Keratinocyte (primary cell): ENCODE results near the gene STX8. TPM values are rescaled to one million over a fixed set of nuclear protein-coding genes. Genes with fewer than 3 reads are reported as not detected.

Source experiments
- DNase-seq: peaks from one replicate; pipeline ENCODE4 v3.0.0-alpha.2; 2011; ENCODE audit warnings: low read depth, missing footprints, low spot score
- FAIRE-seq: peaks from 2 replicates; lab custom pipeline; 2011; peaks lifted over from hg19 to GRCh38; lab: Jason Lieb, UNC
- H2AFZ ChIP-seq: 2 replicates; pipeline ENCODE4 v1.6.0; 2012; ENCODE audit warnings: low read length, control low read depth, inconsistent platforms; ENCODE audit not compliant: control insufficient read depth
- H3K27ac ChIP-seq: 2 replicates; pipeline ENCODE4 v1.5.1; 2011; ENCODE audit warnings: low read length; ENCODE audit not compliant: control insufficient read depth, insufficient read depth
- H3K27me3 ChIP-seq: 3 replicates; pipeline ENCODE4 v1.6.0; 2011; ENCODE audit warnings: low read length; ENCODE audit not compliant: control insufficient read depth, insufficient read depth; ENCODE audit errors: extremely low read depth
- H3K36me3 ChIP-seq, 2 experiments: 2 replicates in 1 of 2; 3 replicates in 1 of 2; pipeline ENCODE4 v1.5.1; 2011; ENCODE audit warnings: low read length in 2 of 2, mild to moderate bottlenecking in 1 of 2; ENCODE audit not compliant: control insufficient read depth in 2 of 2, insufficient read depth in 2 of 2; ENCODE audit errors: extremely low read depth in 1 of 2
- H3K4me1 ChIP-seq: 3 replicates; pipeline ENCODE4 v1.5.1; 2011; ENCODE audit warnings: low read length; ENCODE audit not compliant: control insufficient read depth, insufficient read depth; ENCODE audit errors: extremely low read depth
- H3K4me2 ChIP-seq: 3 replicates; pipeline ENCODE4 v1.6.0; 2011; ENCODE audit warnings: low read depth, low read length; ENCODE audit not compliant: control insufficient read depth, insufficient read depth; ENCODE audit errors: extremely low read depth
- H3K4me3 ChIP-seq, 3 experiments: fragments of 200-600 bp in 1 of 3; sonication (generic) in 1 of 3; 2 replicates in 2 of 3; 3 replicates in 1 of 3; pipeline ENCODE4 v1.5.1; 2011 to 2016; ENCODE audit warnings: low read length in 3 of 3, mild to moderate bottlenecking in 3 of 3, control low read depth in 2 of 3, inconsistent platforms in 1 of 3, low read depth in 1 of 3, mixed read lengths in 1 of 3, mixed run types in 1 of 3, moderate library complexity in 1 of 3; ENCODE audit not compliant: control insufficient read depth in 2 of 3, insufficient read depth in 2 of 3; ENCODE audit errors: extremely low read depth in 1 of 3
- H3K79me2 ChIP-seq: 2 replicates; pipeline ENCODE4 v1.6.0; 2012; ENCODE audit warnings: low read length; ENCODE audit not compliant: control insufficient read depth, insufficient read depth
- H3K9ac ChIP-seq: 3 replicates; pipeline ENCODE4 v1.6.0; 2011; ENCODE audit warnings: low read length; ENCODE audit not compliant: control insufficient read depth, insufficient read depth; ENCODE audit errors: extremely low read depth
- H3K9me1 ChIP-seq: 3 replicates; pipeline ENCODE4 v1.6.0; 2011; ENCODE audit warnings: low read length; ENCODE audit not compliant: control insufficient read depth, insufficient read depth; ENCODE audit errors: extremely low read depth
- H3K9me3 ChIP-seq: 2 replicates; pipeline ENCODE4 v1.5.1; 2012; ENCODE audit warnings: low read depth, low read length; ENCODE audit not compliant: control insufficient read depth
- H4K20me1 ChIP-seq: 3 replicates; pipeline ENCODE4 v1.6.0; 2011; ENCODE audit warnings: low read length; ENCODE audit not compliant: control insufficient read depth, insufficient read depth; ENCODE audit errors: extremely low read depth
- CTCF ChIP-seq, 3 experiments: IDR thresholded peaks in 1 of 3; conservative IDR thresholded peaks in 1 of 3; optimal IDR thresholded peaks in 1 of 3; 2 replicates in 2 of 3; 3 replicates in 1 of 3; pipeline versions ENCODE3 to v1.5.1; 2011; ENCODE audit warnings: low read length in 3 of 3, mild to moderate bottlenecking in 3 of 3, moderate library complexity in 2 of 3, control low read depth in 1 of 3, inconsistent platforms in 1 of 3; ENCODE audit not compliant: insufficient read depth in 2 of 3; ENCODE audit errors: extremely low read depth in 1 of 3
- EZH2 ChIP-seq: IDR thresholded peaks from one replicate; pipeline ENCODE4 v1.6.1; 2012; ENCODE audit warnings: inconsistent platforms, mild to moderate bottlenecking, low read length, moderate library complexity
- dilution Hi-C: fragments of 300-500 bp; cut with MboI; formaldehyde crosslinking; loops from one replicate; pipeline ENCODE4 v1.7.0; 2020; ENCODE audit warnings: low sequenced_read_pairs; ENCODE audit not compliant: extremely low pct_ligation_motif_present
- polyA plus RNA-seq, 5 experiments: library from polyadenylated mRNA; depleted of rRNA in 3 of 5; stranded (reverse) in 3 of 5; stranded (forward) in 1 of 5; unstranded in 1 of 5; fragments of >200 nt; gene quantifications; 1 replicate in 1 of 5; 2 replicates in 3 of 5; 3 replicates in 1 of 5; pipeline versions ENCODE4 v1.2.1 to v1.2.3, GENCODE V29; 2011 to 2012; ENCODE audit warnings: missing spikeins in 2 of 5, low read depth in 1 of 5, low replicate concordance in 1 of 5

Gene STX8
- polyA plus RNA-seq, 1 donor (not counting 4 experiments of a cell fraction or from before 2014, with no cell fraction given), result 90.3 TPM

GRCh38 chr17:9519583-9520272 is 55.9 kb downstream of the STX8 start:
- Histone ChIP-seq H3K27me3 (no peaks in the 10 kb centered on the region), H2AFZ (no peak overlapping the region), H3K4me3 (no peak overlapping the region), H3K9me1 (no peaks in the 10 kb centered on the region), H3K4me1 (no peaks in the 10 kb centered on the region), H3K36me3 (no peaks in the 10 kb centered on the region), H3K4me2 (no peak overlapping the region), H3K9ac (no peak overlapping the region), H4K20me1 (no peaks in the 10 kb centered on the region), H3K27ac (no peak overlapping the region), H3K9me3 (no peaks in the 10 kb centered on the region), H3K79me2 (no peaks in the 10 kb centered on the region)
- DNase-seq (no peak), FAIRE-seq (no peak)
- dilution Hi-C loops, result no loop called here
- TF ChIP-seq CTCF (optimal IDR thresholded peaks at IDR 0.05 in 1 of 3, IDR thresholded peaks at IDR 0.05 in 1 of 3, conservative IDR thresholded peaks at IDR 0.05 in 1 of 3; ENCODE audit: extremely low read depth in 1 of 3, insufficient read depth in 2 of 3, low read length in 3 of 3) (no peak), EZH2 (no peak)

GRCh38 chr17:9517396-9517795 is 58.2 kb downstream of the STX8 start:
- Histone ChIP-seq H2AFZ (no peak overlapping the region), H3K4me2 (no peak overlapping the region), H4K20me1 (no peaks in the 10 kb centered on the region), H3K4me1 (peaks cover 7% of the 10 kb centered on the region), H3K27me3 (no peaks in the 10 kb centered on the region), H3K9me1 (no peaks in the 10 kb centered on the region), H3K27ac (no peak overlapping the region), H3K9me3 (no peaks in the 10 kb centered on the region), H3K36me3 (no peaks in the 10 kb centered on the region), H3K79me2 (no peaks in the 10 kb centered on the region), H3K9ac (no peak overlapping the region), H3K4me3 (no peak overlapping the region)
- no peak for TF ChIP-seq CTCF (optimal IDR thresholded peaks at IDR 0.05 in 1 of 3, IDR thresholded peaks at IDR 0.05 in 1 of 3, conservative IDR thresholded peaks at IDR 0.05 in 1 of 3; ENCODE audit: extremely low read depth in 1 of 3, insufficient read depth in 2 of 3, low read length in 3 of 3)
- no peak for TF ChIP-seq EZH2
- FAIRE-seq (no peak), DNase-seq (no peak)
- dilution Hi-C loops, result no loop called here
